Activated T-cell treated with anti-CD3 and anti-CD28 coated beads for 48 hours (primary cell): Measurements from ENCODE around the gene ARG1.
"Not testable (repeated sequence)": the region's sequence is repeated elsewhere in the genome, so short reads cannot be mapped to it uniquely, and the experiment has no call there.

Experiments
- DNase-seq: peaks from one replicate; pipeline ENCODE4 v3.0.0-alpha.2; 2020; ENCODE audit warnings: low read depth

ARG1 gene

GRCh38 chr6:131572686-131573415, at the start of gene ARG1:
ARG1 (plus strand) TSS chr6:131573226; CDS start chr6:131573283, 57 bp downstream.
- DNase-seq = no peak

GRCh38 chr6:131523988-131524673, 48.9 kb upstream of the ARG1 start:
- DNase-seq = no peak

DNA sequence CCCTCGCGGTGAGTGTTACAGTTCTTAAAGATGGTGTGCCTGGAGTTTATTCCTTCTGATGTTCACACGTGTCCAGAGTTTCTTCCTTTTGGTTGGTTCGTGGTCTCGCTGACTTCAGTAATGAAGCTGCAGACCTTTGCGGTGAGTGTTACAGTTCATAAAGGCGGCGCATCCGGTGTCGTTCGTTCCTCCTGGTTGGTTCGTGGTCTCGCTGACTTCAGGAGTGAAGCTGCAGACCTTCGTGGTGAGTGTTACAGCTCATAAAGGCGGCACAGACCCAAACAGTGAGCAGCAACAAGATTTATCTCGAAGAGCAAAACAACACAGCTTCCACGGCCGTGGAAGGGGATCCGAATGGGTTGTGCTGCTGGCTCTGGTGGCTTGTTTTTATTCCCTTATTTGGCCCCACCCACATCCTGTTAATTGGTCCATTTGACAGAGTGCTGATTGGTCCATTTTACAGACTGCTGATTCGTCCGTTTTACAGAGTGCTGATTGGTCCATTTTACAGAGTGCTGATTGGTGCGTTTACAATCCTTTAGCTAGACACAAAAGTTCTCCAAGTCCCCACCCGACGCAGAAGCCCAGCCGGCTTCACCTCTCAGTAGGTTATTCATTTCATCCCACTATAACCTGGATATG, 48.2 kb upstream of the ARG1 start:
- no peak for DNase-seq

GRCh38 chr6:131530936-131531335, 42.1 kb upstream of the ARG1 start:
- DNase-seq = not testable (repeated sequence)

- not testable (repeated sequence) for DNase-seq
These were observed 41.3 kb upstream of the ARG1 start for GRCh38 chr6:131531681-131532080.

DNA sequence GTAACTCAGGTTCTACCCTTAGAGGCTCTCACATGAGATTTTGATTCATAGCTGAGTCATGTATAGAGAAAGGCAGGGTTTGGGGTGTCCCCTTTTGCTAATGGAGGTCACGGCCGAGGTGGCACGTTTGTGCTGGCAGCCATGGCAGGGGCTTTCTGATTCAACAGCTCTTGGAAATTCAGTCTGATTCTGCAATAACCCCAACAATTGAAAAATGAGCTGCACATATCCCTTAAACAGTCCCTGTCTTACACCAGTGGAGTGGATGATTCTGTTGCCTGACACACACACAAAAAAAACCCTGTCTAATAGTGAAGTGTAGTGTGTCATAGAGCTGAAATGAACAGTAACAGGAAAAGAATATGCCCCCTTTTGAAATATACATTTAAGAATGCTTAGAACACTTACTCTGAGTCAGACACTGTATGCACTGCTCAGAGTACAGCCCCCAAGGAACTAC, 40.4 kb upstream of the ARG1 start:
- DNase-seq = peak; percentile 54

GRCh38 chr6:131538615-131539014, 34.4 kb upstream of the ARG1 start:
- DNase-seq = not testable (repeated sequence)

DNA sequence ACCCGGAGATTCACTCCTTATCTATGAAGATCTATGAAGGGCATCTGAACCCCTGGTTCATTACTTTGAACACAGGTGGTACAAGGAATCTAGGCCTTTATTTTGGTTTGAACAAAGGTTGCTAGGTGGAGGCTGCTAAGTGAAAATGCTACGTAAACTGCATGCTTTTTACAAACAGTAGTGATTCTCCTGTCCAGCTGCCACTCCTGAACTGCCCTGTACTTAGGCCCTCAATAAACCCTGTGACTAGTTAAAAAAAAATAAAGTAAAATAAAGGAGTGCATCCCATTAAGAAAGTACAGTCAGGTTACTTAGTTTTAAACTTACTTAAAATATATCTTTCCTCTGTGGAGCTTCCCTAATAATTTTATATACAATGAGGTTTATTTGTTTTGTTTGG, 27.7 kb upstream of the ARG1 start:
- no peak for DNase-seq

GRCh38 chr6:131547488-131547887, 25.5 kb upstream of the ARG1 start:
- DNase-seq = no peak

- no peak for DNase-seq
These were observed 24.6 kb upstream of the ARG1 start for GRCh38 chr6:131548441-131548840.

GRCh38 chr6:131549811-131550210, 23.2 kb upstream of the ARG1 start:
- DNase-seq = no peak

- DNase-seq = no peak
These were observed 21.1 kb upstream of the ARG1 start for GRCh38 chr6:131551902-131552301.

DNA sequence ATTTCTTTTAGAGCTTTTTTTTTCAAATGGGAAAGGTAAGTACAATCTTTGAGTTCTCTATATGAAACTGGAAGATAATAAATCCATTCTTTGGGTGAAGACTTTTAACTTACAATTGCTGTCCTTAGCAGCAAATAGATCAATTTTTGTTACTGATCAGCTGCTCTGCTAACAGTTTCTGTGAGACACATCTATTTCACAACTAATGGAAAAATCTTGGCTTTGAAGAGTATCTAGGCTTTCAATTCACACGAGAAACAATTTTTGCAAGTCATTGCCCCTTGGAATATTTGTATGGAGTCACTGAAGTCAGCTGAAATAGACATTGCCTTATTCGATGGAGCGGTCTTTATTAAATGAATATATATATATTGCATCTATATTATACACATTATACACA, 20.5 kb upstream of the ARG1 start:
- DNase-seq = no peak

DNA sequence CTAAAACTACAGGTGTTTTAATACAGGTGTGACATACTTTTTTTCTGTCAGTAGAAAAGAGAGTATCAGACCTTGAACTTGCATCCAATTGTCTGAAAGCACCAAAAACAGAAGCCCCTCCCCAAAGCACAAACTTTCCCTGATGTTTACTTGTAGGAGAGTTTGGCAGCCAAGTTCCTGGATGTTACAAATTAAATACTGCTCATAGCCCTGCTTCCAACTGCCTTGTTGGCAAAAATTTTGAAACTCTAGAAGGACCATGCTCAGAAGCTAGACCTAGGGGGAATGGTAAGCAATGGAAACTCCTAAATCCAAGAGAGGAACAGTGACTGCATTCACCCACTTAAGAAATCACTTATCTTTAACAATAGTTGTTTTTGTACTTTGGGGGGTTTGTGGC, 17.0 kb upstream of the ARG1 start:
- DNase-seq = no peak

DNA sequence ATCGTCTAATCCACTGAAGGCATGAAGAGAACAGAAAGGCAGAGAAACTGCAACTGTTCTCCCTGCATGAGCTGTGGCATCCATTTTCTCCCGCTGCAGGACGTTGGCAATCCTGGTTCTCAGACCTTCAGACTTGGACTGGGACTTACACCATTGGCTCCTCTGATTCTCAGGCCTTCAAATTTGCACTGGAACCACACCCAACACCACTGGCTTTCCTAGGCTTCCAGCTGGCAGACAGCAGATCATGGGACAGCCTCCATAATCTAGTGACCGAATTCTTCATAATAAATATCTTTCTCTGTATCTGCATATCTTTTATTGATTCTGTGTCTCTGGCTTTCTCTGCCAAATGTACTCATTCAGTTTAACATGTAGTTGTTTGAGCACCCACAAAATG, 14.1 kb upstream of the ARG1 start:
- no peak for DNase-seq

DNA sequence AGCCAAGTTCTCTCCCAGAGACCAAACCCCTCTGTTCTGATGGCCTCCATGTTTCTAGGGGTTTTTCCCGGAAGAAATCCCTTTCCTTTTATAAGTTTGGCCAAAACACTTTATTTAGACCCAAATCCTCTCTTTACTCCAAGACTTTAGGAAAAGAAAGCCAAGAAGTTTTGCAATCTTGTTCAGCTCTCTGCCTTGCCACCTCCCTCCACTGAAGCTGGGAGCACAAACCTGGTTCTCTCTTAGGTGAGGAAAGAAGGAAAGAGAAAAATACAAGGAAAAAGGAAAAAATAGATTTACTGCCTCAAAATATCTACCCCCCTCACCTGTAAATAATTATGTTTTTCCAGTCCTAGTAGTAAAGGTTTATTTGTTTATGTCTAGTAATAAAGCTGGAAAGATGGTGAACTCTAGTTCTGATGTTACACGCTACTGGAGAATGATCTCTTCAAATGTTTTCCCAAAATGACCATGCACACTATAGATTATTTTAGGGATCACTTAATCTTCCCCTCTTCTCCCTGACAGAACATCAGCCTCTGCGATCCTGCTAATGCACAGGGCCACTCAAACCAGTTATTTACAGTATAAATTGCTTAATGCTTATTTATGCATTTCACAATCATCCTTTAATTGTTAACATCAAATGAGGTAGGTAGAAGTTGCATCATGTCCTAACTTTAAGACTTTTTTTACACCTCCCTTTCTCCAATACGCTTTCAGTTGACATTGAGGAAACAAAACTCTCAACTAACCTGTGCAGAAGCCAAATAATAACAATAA, 10.9 kb upstream of the ARG1 start:
- no peak for DNase-seq

DNA sequence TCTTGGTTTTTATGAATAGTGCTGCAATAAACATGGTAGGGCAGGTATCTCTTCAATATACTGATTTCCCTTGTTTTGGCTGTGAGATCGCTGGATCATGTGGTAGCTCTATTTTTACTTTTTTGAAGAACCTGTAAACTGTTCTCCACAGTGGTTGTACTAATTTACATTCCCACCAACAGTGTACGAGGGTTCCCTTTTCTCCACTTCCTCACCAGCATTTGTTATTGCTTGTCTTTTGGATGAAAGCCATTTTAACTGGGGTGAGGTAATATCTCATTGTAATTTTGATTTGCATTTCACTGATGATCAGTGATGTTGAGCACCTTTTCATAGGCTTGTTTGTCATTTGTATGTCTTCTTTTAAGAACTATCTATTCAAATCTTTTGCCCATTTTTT, 8.0 kb upstream of the ARG1 start:
- no peak for DNase-seq

DNA sequence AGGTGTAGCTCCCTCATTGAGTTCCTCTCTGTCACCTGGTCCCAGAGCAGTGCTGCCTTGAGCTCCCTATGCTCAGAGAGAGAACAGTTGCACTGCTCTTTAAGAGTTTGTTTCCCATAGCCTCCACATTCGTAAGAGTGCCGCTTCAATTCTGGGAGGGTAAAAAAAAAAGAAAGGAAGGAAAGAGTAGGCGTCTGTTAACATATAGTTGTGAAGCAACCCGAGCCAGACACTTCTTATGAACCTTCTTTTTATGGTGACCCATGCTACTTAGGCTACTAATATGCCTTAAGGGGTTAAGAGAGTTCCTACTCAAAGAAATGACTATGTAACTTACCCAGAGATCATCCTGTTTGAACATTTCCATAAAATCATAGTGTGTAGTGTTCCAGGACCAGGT, 4.3 kb upstream of the ARG1 start:
- no peak for DNase-seq

- DNase-seq = no peak
These were observed 1.1 kb downstream of the ARG1 start for GRCh38 chr6:131574133-131574532.

GRCh38 chr6:131574686-131575085, 1.7 kb downstream of the ARG1 start:
- DNase-seq = no peak

DNA sequence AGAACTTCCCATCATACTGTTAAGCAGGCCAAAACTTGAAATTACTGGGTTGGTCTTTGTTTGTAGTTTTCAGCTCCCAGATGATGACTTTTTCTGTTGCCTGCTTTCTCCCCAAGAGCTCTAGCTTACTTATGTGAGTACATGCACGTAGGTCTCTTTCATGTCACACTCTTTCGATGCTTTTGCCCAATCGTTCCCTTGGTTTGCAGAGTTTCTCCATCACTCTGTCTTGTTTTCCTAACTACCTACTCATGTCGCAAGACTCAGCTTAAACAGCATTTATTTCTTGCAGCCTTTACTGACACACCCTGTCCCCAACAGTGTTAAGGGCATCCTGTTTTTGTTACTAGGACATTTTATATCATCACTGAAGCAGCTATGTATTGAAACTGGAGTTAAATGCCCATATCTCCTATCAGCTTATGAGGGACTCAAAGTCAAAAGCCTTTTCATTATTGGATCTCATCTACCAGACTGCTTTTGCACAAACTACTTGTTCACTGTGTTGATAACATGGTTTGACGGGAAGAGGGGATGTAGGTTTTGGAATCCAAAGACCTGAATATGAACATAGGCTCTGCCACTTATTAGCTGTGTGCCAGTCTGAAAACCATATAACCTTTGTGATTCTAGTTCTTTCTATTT, 2.9 kb downstream of the ARG1 start:
- no peak for DNase-seq

DNA sequence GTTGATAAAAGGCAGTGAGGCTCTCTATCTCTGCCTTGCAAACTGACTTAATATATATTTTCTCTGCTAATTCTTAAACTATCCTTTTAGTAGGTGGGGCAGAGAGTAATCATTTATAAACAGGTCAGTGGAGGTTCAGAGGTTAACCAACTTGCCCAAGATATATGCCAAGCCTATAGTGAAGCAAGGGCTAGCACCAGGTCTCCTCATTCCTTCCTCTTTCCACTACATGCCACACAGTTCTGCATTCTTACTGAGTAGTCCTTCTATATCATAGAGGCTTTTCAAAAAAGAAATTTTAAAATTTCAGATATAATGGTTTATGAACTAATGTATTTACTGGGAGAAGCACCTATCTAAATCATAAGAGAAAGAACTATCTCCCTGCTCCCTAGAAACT, 8.5 kb downstream of the ARG1 start:
- DNase-seq = no peak
